Measurements from ENCODE around the gene UXS1. TPM values are rescaled to one million over a fixed set of nuclear protein-coding genes. Genes with fewer than 3 reads are reported as not detected.

Gene UXS1
- polyA plus RNA-seq, 4 donors = 5.1 to 45.4 (median 10.9) TPM

DNA sequence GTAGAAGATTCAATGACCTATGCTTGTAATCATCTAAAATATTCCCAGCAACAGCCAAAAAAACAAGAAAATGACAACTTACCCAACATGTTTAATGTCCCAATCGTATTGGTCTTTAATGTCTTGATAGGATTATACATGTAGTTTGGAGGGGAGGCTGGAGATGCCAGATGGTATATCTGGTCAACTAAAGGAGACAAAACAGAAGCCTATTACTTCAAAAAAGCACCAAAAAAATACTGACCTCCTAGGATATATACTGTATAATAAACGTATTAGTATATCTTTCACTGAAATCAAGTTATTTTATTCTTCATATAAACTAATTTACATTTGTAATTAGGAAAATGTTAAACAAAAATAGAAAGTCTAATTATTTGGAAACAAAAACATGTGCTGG lies 64.5 kb downstream of the UXS1 start:
- H3K27ac ChIP-seq (ENCODE audit: low read depth in 1 of 3, low read length in 2 of 3) = no peak overlapping the region
- DNase-seq = no peak
- peaks cover 0 to 21% (median 0%) of the 10 kb centered on the region in 3 donors for H3K36me3 ChIP-seq (ENCODE audit: control insufficient read depth in 3 of 3, insufficient read depth in 2 of 3, low read depth in 1 of 3, low read length in 3 of 3)
- H3K9me3 ChIP-seq (ENCODE audit: control insufficient read depth in 2 of 2, insufficient read depth in 1 of 2, low read depth in 1 of 2, low read length in 1 of 2) = peaks cover 0 to 19% of the 10 kb centered on the region in 2 donors
- no peak overlapping the region for H3K4me3 ChIP-seq (ENCODE audit: low read depth in 1 of 3, low read length in 3 of 3)
- WGBS, 3 donors = 84 to 94% (median 93%) methylated on average over 2 of the region's 2 CpGs
- peaks cover 11 to 41% (median 15%) of the 10 kb centered on the region in 3 donors for H3K4me1 ChIP-seq (ENCODE audit: control insufficient read depth in 3 of 3, insufficient read depth in 2 of 3, low read depth in 1 of 3, low read length in 2 of 3)
- H3K27me3 ChIP-seq (ENCODE audit: control insufficient read depth in 3 of 3, insufficient read depth in 3 of 3, low read length in 3 of 3) = no peaks in the 10 kb centered on the region
- no peak for FAIRE-seq

DNA sequence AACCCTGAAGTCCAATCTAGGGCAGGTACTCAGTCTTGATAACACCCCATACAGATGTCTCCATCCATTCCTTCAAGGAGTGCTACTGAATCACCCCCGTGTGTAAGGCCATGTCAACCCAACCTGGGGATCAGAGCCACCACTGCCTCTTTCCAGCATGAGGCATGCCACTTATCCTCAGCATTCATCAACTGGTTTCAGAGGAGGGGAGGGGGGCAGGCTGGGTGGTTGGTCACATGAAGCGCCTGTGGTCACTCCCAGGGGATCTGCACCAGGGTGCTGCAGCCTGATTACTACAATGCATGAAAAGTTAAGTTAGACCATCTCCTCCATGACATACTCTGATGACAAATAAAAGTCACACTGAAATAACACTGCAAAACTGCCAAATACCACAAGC lies 65.0 kb downstream of the UXS1 start:
- no peak for DNase-seq
- WGBS, 3 donors = 95 to 98% (median 98%) methylated on average over 2 of the region's 2 CpGs
- no peaks in the 10 kb centered on the region for H3K27me3 ChIP-seq (ENCODE audit: control insufficient read depth in 3 of 3, insufficient read depth in 3 of 3, low read length in 3 of 3)

DNA sequence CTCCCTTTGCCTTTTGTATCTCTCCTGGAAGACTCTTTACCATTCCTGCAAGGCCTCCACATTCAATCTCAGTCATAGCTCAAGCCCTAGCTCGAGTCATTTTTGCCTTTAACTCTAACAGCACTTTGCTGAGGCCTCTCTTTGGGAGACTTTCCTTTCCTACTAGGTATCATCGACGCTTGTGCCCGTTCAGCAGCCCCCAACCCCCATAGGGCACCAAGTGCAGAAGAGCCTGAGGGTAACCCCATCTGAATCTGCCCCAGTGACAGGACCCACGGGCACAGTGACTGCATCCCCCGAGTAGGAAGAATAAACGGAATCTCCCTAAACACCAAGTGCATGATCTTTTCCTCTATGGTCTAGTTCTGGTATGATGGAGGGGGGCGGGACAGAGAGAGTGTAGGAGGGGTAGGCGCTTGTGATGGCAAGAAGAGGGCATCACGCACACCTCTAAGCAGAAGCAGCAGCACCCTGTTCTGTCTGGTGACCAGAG lies 66.3 kb downstream of the UXS1 start:
- DNase-seq = no peak
- no peak overlapping the region for H3K4me3 ChIP-seq (ENCODE audit: low read depth in 1 of 3, low read length in 3 of 3)
- H3K4me1 ChIP-seq (ENCODE audit: control insufficient read depth in 3 of 3, insufficient read depth in 2 of 3, low read depth in 1 of 3, low read length in 2 of 3) = peaks cover 11 to 51% (median 15%) of the 10 kb centered on the region in 3 donors
- 93 to 99% (median 95%) methylated on average over 10 of the region's 10 CpGs for WGBS, 3 donors
- H3K27me3 ChIP-seq (ENCODE audit: control insufficient read depth in 3 of 3, insufficient read depth in 3 of 3, low read length in 3 of 3) = no peaks in the 10 kb centered on the region
- H3K27ac ChIP-seq (ENCODE audit: low read depth in 1 of 3, low read length in 2 of 3) = peak overlapping the region; percentile 36 to 85 (median 74)
- peaks cover 0 to 22% (median 0%) of the 10 kb centered on the region in 3 donors for H3K36me3 ChIP-seq (ENCODE audit: control insufficient read depth in 3 of 3, insufficient read depth in 2 of 3, low read depth in 1 of 3, low read length in 3 of 3)
- H3K9me3 ChIP-seq (ENCODE audit: control insufficient read depth in 2 of 2, insufficient read depth in 1 of 2, low read depth in 1 of 2, low read length in 1 of 2) = peaks cover 0 to 19% of the 10 kb centered on the region in 2 donors
- no peak for FAIRE-seq

More for the DNA sequence above, 65.0 kb downstream of the UXS1 start:
- Histone ChIP-seq H3K4me1 (ENCODE audit: control insufficient read depth in 3 of 3, insufficient read depth in 2 of 3, low read depth in 1 of 3, low read length in 2 of 3) (peaks cover 11 to 46% (median 15%) of the 10 kb centered on the region in 3 donors), H3K36me3 (ENCODE audit: control insufficient read depth in 3 of 3, insufficient read depth in 2 of 3, low read depth in 1 of 3, low read length in 3 of 3) (peaks cover 0 to 21% (median 0%) of the 10 kb centered on the region in 3 donors), H3K27ac (ENCODE audit: low read depth in 1 of 3, low read length in 2 of 3) (no peak overlapping the region), H3K9me3 (ENCODE audit: control insufficient read depth in 2 of 2, insufficient read depth in 1 of 2, low read depth in 1 of 2, low read length in 1 of 2) (peaks cover 0 to 19% of the 10 kb centered on the region in 2 donors), H3K4me3 (ENCODE audit: low read depth in 1 of 3, low read length in 3 of 3) (no peak overlapping the region)
- no peak for FAIRE-seq

GRCh38 chr2:106127282-106127771 lies 66.8 kb downstream of the UXS1 start:
- peaks cover 0 to 19% of the 10 kb centered on the region in 2 donors for H3K9me3 ChIP-seq (ENCODE audit: control insufficient read depth in 2 of 2, insufficient read depth in 1 of 2, low read depth in 1 of 2, low read length in 1 of 2)
- H3K27ac ChIP-seq (ENCODE audit: low read depth in 1 of 3, low read length in 2 of 3) = peak overlapping the region; percentile 36 to 85 (median 74)
- 50 to 72% (median 59%) methylated on average over 5 of the region's 5 CpGs for WGBS, 3 donors
- no peak overlapping the region for H3K4me3 ChIP-seq (ENCODE audit: low read depth in 1 of 3, low read length in 3 of 3)
- DNase-seq (peak; percentile 66 to 71), FAIRE-seq (no peak)
- H3K27me3 ChIP-seq (ENCODE audit: control insufficient read depth in 3 of 3, insufficient read depth in 3 of 3, low read length in 3 of 3) = no peaks in the 10 kb centered on the region
- peaks cover 0 to 25% (median 0%) of the 10 kb centered on the region in 3 donors for H3K36me3 ChIP-seq (ENCODE audit: control insufficient read depth in 3 of 3, insufficient read depth in 2 of 3, low read depth in 1 of 3, low read length in 3 of 3)
- H3K4me1 ChIP-seq (ENCODE audit: control insufficient read depth in 3 of 3, insufficient read depth in 2 of 3, low read depth in 1 of 3, low read length in 2 of 3) = peaks cover 11 to 51% (median 15%) of the 10 kb centered on the region in 3 donors

DNA sequence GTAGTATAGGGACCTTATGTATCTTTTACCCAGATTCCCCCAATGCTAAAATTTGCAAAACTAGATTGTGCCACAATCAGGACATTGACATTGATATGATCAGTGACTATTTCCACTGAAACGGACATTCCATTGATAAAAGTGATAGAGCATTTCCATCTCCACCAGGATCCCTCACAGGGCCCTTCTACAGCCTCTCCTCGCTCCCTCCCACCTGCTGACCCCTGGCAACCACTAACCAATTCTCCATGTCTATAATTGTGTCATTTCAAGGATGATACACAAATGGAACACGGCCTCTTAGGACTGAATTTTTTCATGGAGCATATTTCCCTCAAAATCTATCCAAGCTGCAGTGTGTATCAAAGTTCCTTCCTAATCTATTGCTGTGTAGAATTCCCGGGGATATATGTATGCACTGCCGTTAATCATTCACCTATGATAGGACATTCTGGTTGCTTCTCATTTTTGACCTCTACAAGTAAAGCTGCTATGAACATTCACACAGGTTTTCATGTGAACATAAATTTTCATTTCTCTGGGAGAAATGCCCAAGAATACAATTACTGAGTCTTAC lies 67.3 kb downstream of the UXS1 start:
- peak overlapping the region; percentile 37 to 85 (median 44) for H3K27ac ChIP-seq (ENCODE audit: low read depth in 1 of 3, low read length in 2 of 3)
- peaks cover 0 to 19% of the 10 kb centered on the region in 2 donors for H3K9me3 ChIP-seq (ENCODE audit: control insufficient read depth in 2 of 2, insufficient read depth in 1 of 2, low read depth in 1 of 2, low read length in 1 of 2)
- FAIRE-seq (no peak), DNase-seq (peak; percentile 80)
- H3K36me3 ChIP-seq (ENCODE audit: control insufficient read depth in 3 of 3, insufficient read depth in 2 of 3, low read depth in 1 of 3, low read length in 3 of 3) = peaks cover 0 to 30% (median 0%) of the 10 kb centered on the region in 3 donors
- H3K4me3 ChIP-seq (ENCODE audit: low read depth in 1 of 3, low read length in 3 of 3) = no peak overlapping the region
- 30 to 70% (median 41%) methylated on average over 5 of the region's 5 CpGs for WGBS, 3 donors
- no peaks in the 10 kb centered on the region for H3K27me3 ChIP-seq (ENCODE audit: control insufficient read depth in 3 of 3, insufficient read depth in 3 of 3, low read length in 3 of 3)
- H3K4me1 ChIP-seq (ENCODE audit: control insufficient read depth in 3 of 3, insufficient read depth in 2 of 3, low read depth in 1 of 3, low read length in 2 of 3) = peaks cover 11 to 51% (median 15%) of the 10 kb centered on the region in 3 donors

DNA sequence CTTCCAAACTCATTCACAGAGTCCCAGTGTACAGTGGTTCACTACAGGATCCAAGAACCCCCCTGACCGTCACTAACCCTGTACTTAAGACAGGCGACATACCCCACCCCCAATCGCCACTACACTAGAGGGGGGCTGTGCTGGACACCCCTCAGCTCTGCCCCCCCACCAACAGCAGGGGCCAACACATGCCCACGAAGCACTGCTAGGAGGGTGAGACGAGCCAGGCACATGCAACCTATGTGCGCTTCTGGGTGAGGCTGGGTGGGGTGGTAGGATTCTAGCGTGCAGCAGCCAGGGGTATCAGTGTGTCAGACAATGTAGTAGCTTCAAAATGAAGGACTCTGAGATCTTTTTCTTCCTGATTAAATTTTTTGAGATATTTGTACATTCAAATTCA lies 67.8 kb downstream of the UXS1 start:
- DNase-seq (no peak), FAIRE-seq (no peak)
- Histone ChIP-seq H3K4me1 (ENCODE audit: control insufficient read depth in 3 of 3, insufficient read depth in 2 of 3, low read depth in 1 of 3, low read length in 2 of 3) (peaks cover 11 to 51% (median 15%) of the 10 kb centered on the region in 3 donors), H3K9me3 (ENCODE audit: control insufficient read depth in 2 of 2, insufficient read depth in 1 of 2, low read depth in 1 of 2, low read length in 1 of 2) (peaks cover 0 to 19% of the 10 kb centered on the region in 2 donors), H3K36me3 (ENCODE audit: control insufficient read depth in 3 of 3, insufficient read depth in 2 of 3, low read depth in 1 of 3, low read length in 3 of 3) (peaks cover 0 to 32% (median 0%) of the 10 kb centered on the region in 3 donors), H3K27ac (ENCODE audit: low read depth in 1 of 3, low read length in 2 of 3) (peak overlapping the region in 2 of 3 donors; percentile 12 to 85), H3K4me3 (ENCODE audit: low read depth in 1 of 3, low read length in 3 of 3) (no peak overlapping the region), H3K27me3 (ENCODE audit: control insufficient read depth in 3 of 3, insufficient read depth in 3 of 3, low read length in 3 of 3) (no peaks in the 10 kb centered on the region)
- 94 to 96% (median 95%) methylated on average over 7 of the region's 7 CpGs for WGBS, 3 donors

DNA sequence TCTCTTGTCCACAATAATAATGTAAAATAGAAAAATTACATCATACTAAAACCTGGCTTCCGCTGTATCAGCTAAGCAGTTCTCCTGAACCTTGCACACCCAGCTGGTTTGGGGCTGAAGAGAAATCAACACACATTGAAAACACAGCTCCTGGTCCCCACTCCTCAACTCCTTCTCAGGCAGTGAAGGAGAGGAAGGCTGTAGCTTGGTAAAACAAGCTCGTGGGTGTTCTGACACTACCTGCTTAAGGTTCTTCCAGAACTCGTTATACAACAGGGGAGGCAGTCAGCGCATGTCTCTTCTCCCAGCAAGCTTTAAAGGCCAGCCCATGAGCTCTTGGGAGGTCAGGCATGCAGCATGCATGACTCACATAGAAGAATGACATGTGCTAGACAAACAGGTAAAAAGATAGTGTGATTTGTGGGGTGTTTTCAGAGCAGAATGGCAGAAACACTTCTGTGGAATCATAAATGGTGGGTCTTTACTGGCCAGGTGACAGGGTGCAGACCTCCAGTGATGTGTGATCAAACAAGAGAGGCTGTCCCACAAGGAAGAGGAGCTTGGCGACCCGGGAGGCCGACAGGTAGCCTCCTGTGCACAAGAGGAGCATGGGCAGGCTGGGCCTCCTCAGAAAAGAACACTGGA lies 69.1 kb downstream of the UXS1 start:
- WGBS, 3 donors = 88 to 91% (median 90%) methylated on average over 7 of the region's 7 CpGs
- H3K4me3 ChIP-seq (ENCODE audit: low read depth in 1 of 3, low read length in 3 of 3) = no peak overlapping the region
- no peak for FAIRE-seq

GRCh38 chr2:106124106-106124756 lies 69.9 kb downstream of the UXS1 start:
- Histone ChIP-seq H3K36me3 (ENCODE audit: control insufficient read depth in 3 of 3, insufficient read depth in 2 of 3, low read depth in 1 of 3, low read length in 3 of 3) (peaks cover 0 to 42% (median 2%) of the 10 kb centered on the region in 3 donors), H3K27ac (ENCODE audit: low read depth in 1 of 3, low read length in 2 of 3) (peak overlapping the region in 1 of 3 donors; percentile 85), H3K27me3 (ENCODE audit: control insufficient read depth in 3 of 3, insufficient read depth in 3 of 3, low read length in 3 of 3) (no peaks in the 10 kb centered on the region), H3K9me3 (ENCODE audit: control insufficient read depth in 2 of 2, insufficient read depth in 1 of 2, low read depth in 1 of 2, low read length in 1 of 2) (peaks cover 0 to 14% of the 10 kb centered on the region in 2 donors), H3K4me1 (ENCODE audit: control insufficient read depth in 3 of 3, insufficient read depth in 2 of 3, low read depth in 1 of 3, low read length in 2 of 3) (peaks cover 11 to 44% (median 15%) of the 10 kb centered on the region in 3 donors), H3K4me3 (ENCODE audit: low read depth in 1 of 3, low read length in 3 of 3) (no peak overlapping the region)
- DNase-seq (no peak), FAIRE-seq (no peak)
- 70 to 88% (median 83%) methylated on average over 3 of the region's 3 CpGs for WGBS, 3 donors

More for the DNA sequence above, 69.1 kb downstream of the UXS1 start:
- Histone ChIP-seq H3K27me3 (ENCODE audit: control insufficient read depth in 3 of 3, insufficient read depth in 3 of 3, low read length in 3 of 3) (no peaks in the 10 kb centered on the region), H3K4me1 (ENCODE audit: control insufficient read depth in 3 of 3, insufficient read depth in 2 of 3, low read depth in 1 of 3, low read length in 2 of 3) (peaks cover 11 to 45% (median 15%) of the 10 kb centered on the region in 3 donors), H3K36me3 (ENCODE audit: control insufficient read depth in 3 of 3, insufficient read depth in 2 of 3, low read depth in 1 of 3, low read length in 3 of 3) (peaks cover 0 to 37% (median 2%) of the 10 kb centered on the region in 3 donors), H3K27ac (ENCODE audit: low read depth in 1 of 3, low read length in 2 of 3) (peak overlapping the region in 2 of 3 donors; percentile 24 to 85), H3K9me3 (ENCODE audit: control insufficient read depth in 2 of 2, insufficient read depth in 1 of 2, low read depth in 1 of 2, low read length in 1 of 2) (peaks cover 0 to 14% of the 10 kb centered on the region in 2 donors)
- peak; percentile 29 to 77 for DNase-seq

Data from small intestine (tissue), 7 donors.